Sigmoid colon (tissue), 4 donors: ENCODE results near the gene MYH10.

ENCODE experiments used
- POLR2A ChIP-seq, 2 donors: fragments of 450-650 bp; IDR thresholded peaks; one replicate each; pipeline ENCODE4 v1.6.1; 2016; ENCODE audit warnings: antibody characterized with exemption in 2 of 2, mild to moderate bottlenecking in 2 of 2, moderate library complexity in 2 of 2
- POLR2AphosphoS5 ChIP-seq, 4 donors: sonication (generic); formaldehyde crosslinking; IDR thresholded peaks; one replicate each; pipeline ENCODE4 v1.6.1; 2017; ENCODE audit warnings: antibody characterized with exemption in 4 of 4
- TF ChIP-seq, protein P1 (sequence below), 4 experiments: fragments of 450-650 bp in 3 of 4; fragments of 200-600 bp in 1 of 4; IDR thresholded peaks; one replicate each; pipeline ENCODE4 v1.5.1; 2016 to 2019; ENCODE audit warnings: antibody characterized with exemption in 4 of 4, mild to moderate bottlenecking in 3 of 4, moderate library complexity in 2 of 4

DNA sequence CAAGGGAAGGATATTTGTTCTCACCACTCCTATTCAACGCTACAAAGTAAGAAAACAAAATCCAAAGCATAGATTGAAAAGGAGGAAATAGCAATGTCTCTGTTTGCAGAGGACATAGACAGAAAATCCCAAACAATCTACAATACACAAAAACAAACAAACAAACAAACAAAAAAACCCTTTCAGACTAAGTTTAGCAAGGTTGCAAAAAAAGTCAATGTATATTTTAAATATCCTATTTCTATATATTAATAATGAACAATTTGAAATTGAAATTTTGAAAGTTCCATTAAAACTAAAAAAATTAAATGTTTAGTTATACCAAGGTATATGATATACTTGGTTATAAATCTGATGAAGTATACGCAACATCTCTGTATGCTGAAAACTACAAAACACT is 37.2 kb downstream of the MYH10 start:
- TF ChIP-seq POLR2AphosphoS5 (IDR thresholded peaks at IDR 0.05) (no peak), POLR2A (IDR thresholded peaks at IDR 0.05) (no peak)
- TF ChIP-seq, protein P1, sequence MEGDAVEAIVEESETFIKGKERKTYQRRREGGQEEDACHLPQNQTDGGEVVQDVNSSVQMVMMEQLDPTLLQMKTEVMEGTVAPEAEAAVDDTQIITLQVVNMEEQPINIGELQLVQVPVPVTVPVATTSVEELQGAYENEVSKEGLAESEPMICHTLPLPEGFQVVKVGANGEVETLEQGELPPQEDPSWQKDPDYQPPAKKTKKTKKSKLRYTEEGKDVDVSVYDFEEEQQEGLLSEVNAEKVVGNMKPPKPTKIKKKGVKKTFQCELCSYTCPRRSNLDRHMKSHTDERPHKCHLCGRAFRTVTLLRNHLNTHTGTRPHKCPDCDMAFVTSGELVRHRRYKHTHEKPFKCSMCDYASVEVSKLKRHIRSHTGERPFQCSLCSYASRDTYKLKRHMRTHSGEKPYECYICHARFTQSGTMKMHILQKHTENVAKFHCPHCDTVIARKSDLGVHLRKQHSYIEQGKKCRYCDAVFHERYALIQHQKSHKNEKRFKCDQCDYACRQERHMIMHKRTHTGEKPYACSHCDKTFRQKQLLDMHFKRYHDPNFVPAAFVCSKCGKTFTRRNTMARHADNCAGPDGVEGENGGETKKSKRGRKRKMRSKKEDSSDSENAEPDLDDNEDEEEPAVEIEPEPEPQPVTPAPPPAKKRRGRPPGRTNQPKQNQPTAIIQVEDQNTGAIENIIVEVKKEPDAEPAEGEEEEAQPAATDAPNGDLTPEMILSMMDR (IDR thresholded peaks at IDR 0.05), result no peak
